T-helper 2 cell treated with Interferon-gamma antibody and Interleukin-4, amounts not matched to agents 100 ng/mL and 5 ng/mL, for 36 hours (primary cell): ENCODE measurements around the gene KRT33B. TPM values are rescaled to one million over a fixed set of nuclear protein-coding genes. Genes with fewer than 3 reads are reported as not detected.
"Not testable (repeated sequence)": the region's sequence is repeated elsewhere in the genome, so short reads cannot be mapped to it uniquely, and the experiment has no call there.

Experiments
- intact Hi-C: fragments of 100-400 bp; cut with micrococcal nuclease; formaldehyde crosslinking; loops from one replicate; pipeline ENCODE4 v1.15.1; 2023
- total RNA-seq: library from RNA; stranded (reverse); gene quantifications from 2 replicates; pipeline ENCODE4 v1.2.3, GENCODE V29; 2022

Gene KRT33B
- total RNA-seq, 1 donor from 2014 or later = not detected

DNA sequence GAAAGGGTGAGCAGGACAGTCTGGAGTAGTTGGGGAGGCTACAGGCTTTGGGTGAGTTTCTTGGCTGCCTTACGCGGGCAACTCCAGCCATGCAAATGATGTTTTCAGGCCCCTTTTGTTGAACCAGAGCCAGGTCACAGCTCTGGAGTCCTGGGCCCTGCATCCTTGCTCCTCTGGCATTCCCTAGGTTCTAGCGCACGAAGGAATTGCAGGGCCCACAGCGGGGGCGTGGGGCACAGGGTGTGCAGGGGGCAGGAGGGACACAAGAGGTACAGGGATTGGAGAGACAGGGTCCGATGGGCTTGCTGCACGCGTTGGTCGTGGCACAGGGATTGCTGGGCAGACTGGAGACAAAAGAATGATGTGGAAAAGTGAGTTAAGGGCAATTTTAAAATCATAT, 24.2 kb upstream of the KRT33B start:
- intact Hi-C loops = no loop called here

GRCh38 chr17:41393294-41393693, 23.7 kb upstream of the KRT33B start:
- intact Hi-C loops = no loop called here

GRCh38 chr17:41392278-41392677, 22.7 kb upstream of the KRT33B start:
- intact Hi-C loops = no loop called here

DNA sequence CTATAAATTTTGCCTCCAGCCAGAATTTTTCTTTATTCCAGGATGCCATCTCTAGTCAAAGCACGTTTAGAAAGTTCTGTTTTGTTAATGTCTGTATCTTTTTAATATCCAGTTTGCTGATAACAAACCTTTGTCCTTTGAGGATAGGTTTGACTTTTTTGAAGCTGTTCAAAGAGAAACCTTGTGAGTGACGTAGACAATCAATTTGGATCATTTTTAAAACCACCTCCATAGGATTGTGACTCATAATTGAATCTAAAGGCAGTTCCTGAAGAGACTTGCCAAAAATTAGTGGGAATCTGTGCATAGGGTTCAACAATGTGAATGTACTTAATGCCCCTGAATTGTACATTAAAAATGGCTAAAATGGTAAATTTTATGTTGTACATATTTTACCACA, 21.9 kb upstream of the KRT33B start:
- intact Hi-C loops = no loop called here

DNA sequence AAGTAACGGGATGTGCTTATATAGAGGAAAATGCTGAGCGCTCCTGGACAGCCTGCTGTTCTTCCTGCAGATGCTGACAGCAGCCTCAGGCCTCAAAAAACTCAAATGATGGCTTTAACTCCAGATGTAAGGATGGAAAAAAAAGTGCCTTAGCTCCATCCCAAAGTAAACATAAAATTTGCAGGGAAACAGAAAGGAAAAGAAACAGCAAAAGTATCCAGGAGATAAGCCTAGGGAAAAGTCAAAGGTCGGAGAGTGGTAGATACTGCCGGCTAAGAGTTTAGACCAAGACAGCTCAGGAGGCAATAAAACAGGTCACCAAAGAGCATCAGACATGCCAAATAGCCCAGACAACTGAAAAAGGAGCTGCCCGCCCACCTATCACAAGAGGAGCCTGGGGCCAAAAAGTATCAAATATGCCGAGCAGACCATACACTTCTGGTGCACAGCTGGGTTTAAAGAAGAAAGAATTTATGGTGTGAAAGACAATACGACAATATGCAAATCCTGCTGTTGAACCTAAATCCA, 20.9 kb upstream of the KRT33B start:
- intact Hi-C loops = no loop called here

- intact Hi-C loops = no loop called here
Observed at GRCh38 chr17:41387670-41388069, 18.1 kb upstream of the KRT33B start.

- intact Hi-C loops = no loop called here
Observed at GRCh38 chr17:41386227-41386626, 16.6 kb upstream of the KRT33B start.

DNA sequence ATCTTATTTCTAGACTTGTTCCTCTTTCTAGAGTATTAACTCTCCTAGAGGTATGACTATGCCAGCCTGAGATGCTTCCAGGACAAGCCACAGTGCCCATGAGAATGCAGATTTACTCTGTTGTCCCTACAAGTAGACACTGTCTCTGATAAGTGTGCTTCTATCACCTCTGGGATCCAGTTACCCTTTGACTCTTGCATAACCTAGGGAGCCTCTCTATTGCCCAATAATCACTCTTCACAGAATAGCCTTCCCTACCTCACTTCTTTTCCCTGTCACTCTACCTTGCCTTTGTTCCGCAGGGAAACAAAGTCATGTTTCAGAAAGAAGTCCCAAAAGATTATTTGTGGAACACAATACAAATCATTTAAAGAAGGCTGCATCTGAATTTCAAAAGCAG, 14.1 kb upstream of the KRT33B start:
- intact Hi-C loops = no loop called here

DNA sequence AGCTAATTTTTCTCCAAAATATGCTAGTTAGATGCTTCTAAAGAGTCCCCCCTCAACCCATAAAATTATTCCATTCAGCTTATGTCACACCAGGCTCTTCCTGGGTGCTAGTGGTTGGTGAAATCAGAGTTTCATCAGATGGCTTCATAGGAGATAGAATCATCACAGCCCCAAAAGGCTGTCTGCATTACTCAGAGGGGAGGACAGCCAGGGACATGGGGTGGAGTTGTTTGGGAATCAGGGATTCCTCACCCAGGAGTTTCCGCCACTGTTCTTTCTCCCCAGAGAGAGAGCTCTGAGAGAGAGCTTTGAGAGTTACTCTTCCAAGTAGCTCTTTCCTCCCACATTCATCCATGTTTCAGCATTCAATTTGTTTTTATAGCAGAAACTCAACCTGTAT, 12.8 kb upstream of the KRT33B start:
- intact Hi-C loops = no loop called here

- intact Hi-C loops = not testable (repeated sequence)
Observed at GRCh38 chr17:41381943-41382342, 12.3 kb upstream of the KRT33B start, which contains the start of gene KRT34. Gene KRT34 (minus strand): TSS chr17:41382306. CDS start chr17:41382246, 60 bp downstream.

DNA sequence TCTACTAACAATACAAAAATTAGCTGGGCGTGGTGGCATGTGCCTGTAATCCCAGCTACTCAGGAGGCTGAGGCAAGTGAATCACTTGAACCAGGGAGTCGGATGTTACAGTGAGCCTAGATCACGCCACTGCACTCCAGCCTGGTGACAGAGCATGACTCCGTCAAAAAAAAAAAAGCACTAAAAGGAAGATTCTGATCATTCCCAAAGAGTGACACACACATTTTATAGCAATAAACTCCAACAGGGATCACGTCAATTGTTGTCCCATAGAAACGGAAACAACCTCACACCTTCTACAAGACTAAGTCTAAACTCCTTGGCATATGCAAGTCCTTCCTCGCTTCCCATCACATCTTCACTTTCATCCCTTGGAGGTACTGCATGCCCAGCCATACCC, 10.5 kb upstream of the KRT33B start:
- intact Hi-C loops = not testable (repeated sequence)

- intact Hi-C loops = no loop called here
Observed at GRCh38 chr17:41377546-41377945, 7.9 kb upstream of the KRT33B start.

GRCh38 chr17:41369023-41369422, 590 bp downstream of the KRT33B start:
- intact Hi-C loops = no loop called here

GRCh38 chr17:41367426-41368075, 2.1 kb downstream of the KRT33B start:
- intact Hi-C loops = no loop called here

GRCh38 chr17:41366070-41366469, 3.5 kb downstream of the KRT33B start:
- intact Hi-C loops = no loop called here

- intact Hi-C loops = no loop called here
Observed at GRCh38 chr17:41363881-41364280, 5.7 kb downstream of the KRT33B start.

- intact Hi-C loops = no loop called here
Observed at GRCh38 chr17:41360296-41360995, 9.2 kb downstream of the KRT33B start.

- intact Hi-C loops = no loop called here
Observed at GRCh38 chr17:41354536-41354935, 15.1 kb downstream of the KRT33B start.

- intact Hi-C loops = no loop called here
Observed at GRCh38 chr17:41352597-41353366, 16.8 kb downstream of the KRT33B start.

DNA sequence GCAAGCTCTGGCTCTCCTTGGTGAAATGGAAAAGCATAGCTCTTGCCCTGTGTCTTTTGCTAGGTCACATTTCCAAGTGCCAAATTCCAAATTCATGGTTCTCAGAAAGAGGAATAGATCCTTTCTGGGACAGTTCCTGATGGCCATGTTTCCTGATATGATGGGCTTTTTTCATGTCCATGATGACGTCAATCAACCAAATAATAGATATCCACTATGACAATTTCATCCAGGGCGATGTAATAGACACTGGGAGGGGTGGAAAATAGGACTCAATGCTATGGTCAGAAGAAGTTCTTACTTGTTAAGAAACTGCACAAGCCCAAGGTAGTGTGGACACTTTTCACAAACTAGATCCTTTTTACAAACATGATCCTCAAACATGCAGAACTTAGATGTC, 18.4 kb downstream of the KRT33B start:
- intact Hi-C loops = no loop called here

DNA sequence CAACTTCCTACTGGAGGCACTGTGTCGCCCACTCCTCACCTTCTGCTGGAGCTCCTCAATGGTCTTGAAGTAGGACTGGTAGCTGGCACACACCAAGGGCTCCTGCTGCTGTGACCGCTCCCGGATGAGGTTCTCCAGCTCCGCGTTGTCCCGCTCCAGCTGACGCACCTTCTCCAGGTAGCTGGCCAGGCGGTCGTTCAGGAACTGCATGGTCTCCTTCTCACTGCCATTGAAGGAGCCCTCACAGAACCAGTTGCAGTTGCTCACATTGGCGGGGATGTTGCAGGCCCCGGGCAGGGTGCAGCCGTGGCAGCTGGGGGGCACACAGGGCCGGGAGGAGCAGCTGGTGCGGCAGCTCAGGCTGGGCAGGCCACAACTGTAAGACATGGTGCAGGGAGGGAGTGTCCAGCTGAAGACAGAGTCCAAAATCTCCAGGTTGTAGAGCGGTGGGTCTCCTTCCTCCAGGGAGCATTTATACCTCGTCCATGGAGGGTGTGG, 19.2 kb downstream of the KRT33B start, which contains the start of gene KRT33A:
Gene KRT33A (minus strand): TSS at position 448 of the 498 bp plus-strand sequence. CDS start 61 bp downstream, at position 387.
- intact Hi-C loops = not testable (repeated sequence)
